Mucosa of stomach (tissue), 1 donor: Measurements from ENCODE around the gene TLN1.

Source experiments
- H3K27me3 ChIP-seq: one replicate; pipeline ENCODE4 v1.7.0; 2013; ENCODE audit warnings: mild to moderate bottlenecking, low read length; ENCODE audit not compliant: control insufficient read depth, insufficient read depth
- H3K36me3 ChIP-seq: one replicate; pipeline ENCODE4 v1.7.0; 2013; ENCODE audit warnings: low read length; ENCODE audit not compliant: control insufficient read depth, insufficient read depth
- H3K4me1 ChIP-seq: one replicate; pipeline ENCODE4 v1.7.0; 2013; ENCODE audit warnings: mild to moderate bottlenecking, low read length; ENCODE audit not compliant: control insufficient read depth, insufficient read depth
- H3K4me3 ChIP-seq: one replicate; pipeline ENCODE4 v1.7.0; 2013; ENCODE audit warnings: low read length
- H3K9ac ChIP-seq: one replicate; pipeline ENCODE4 v1.7.0; 2013; ENCODE audit warnings: mild to moderate bottlenecking, low read length, moderate library complexity
- H3K9me3 ChIP-seq: one replicate; pipeline ENCODE4 v1.7.0; 2013; ENCODE audit warnings: mild to moderate bottlenecking, low read length, moderate library complexity; ENCODE audit not compliant: control insufficient read depth
- donor health status: Pancreatic carcinoma.

The TLN1 gene

DNA sequence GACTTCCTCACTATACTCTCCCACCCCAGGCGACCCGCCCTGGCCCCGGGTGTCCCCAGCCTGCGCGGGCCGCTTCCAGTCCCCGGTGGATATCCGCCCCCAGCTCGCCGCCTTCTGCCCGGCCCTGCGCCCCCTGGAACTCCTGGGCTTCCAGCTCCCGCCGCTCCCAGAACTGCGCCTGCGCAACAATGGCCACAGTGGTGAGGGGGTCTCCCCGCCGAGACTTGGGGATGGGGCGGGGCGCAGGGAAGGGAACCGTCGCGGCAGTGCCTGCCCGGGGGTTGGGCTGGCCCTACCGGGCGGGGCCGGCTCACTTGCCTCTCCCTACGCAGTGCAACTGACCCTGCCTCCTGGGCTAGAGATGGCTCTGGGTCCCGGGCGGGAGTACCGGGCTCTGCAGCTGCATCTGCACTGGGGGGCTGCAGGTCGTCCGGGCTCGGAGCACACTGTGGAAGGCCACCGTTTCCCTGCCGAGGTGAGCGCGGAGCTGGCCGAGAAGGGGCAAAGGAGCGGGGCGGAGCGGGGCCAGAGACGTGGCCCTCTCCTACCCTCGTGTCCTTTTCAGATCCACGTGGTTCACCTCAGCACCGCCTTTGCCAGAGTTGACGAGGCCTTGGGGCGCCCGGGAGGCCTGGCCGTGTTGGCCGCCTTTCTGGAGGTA, 56.1 kb downstream of the TLN1 start:
- Histone ChIP-seq H3K9me3 (no peaks in the 10 kb centered on the region), H3K27me3 (no peaks in the 10 kb centered on the region), H3K36me3 (no peaks in the 10 kb centered on the region), H3K4me3 (peak overlapping the region; percentile 35), H3K4me1 (peaks cover 47% of the 10 kb centered on the region), H3K9ac (peak overlapping the region; percentile 75)

GRCh38 chr9:35675204-35675603, 56.8 kb downstream of the TLN1 start:
- Histone ChIP-seq H3K4me3 (peak overlapping the region; percentile 35), H3K9ac (peak overlapping the region; percentile 75), H3K27me3 (no peaks in the 10 kb centered on the region)

GRCh38 chr9:35674025-35674361, 58.0 kb downstream of the TLN1 start:
- H3K9ac ChIP-seq: peak overlapping the region; percentile 71

More at GRCh38 chr9:35675204-35675603, 56.8 kb downstream of the TLN1 start:
- Histone ChIP-seq H3K4me1 (peaks cover 44% of the 10 kb centered on the region), H3K9me3 (no peaks in the 10 kb centered on the region), H3K36me3 (no peaks in the 10 kb centered on the region)

GRCh38 chr9:35673132-35674024, 58.6 kb downstream of the TLN1 start, which contains the start of gene CA9:
TSS of gene CA9 (plus strand) at chr9:35673928. CDS start at chr9:35673960, 32 bp downstream.
- Histone ChIP-seq H3K9ac (peak within 1 kb of the TSS; percentile 71), H3K36me3 (no peaks in the 10 kb centered on the region), H3K27me3 (no peaks in the 10 kb centered on the region), H3K9me3 (no peaks in the 10 kb centered on the region), H3K4me1 (peaks cover 58% of the 10 kb centered on the region), H3K4me3 (peak within 1 kb of the TSS; percentile 33)

More at GRCh38 chr9:35674025-35674361, 58.0 kb downstream of the TLN1 start:
- Histone ChIP-seq H3K4me3 (peak overlapping the region; percentile 33), H3K27me3 (no peaks in the 10 kb centered on the region), H3K36me3 (no peaks in the 10 kb centered on the region), H3K9me3 (no peaks in the 10 kb centered on the region), H3K4me1 (peaks cover 51% of the 10 kb centered on the region)

DNA sequence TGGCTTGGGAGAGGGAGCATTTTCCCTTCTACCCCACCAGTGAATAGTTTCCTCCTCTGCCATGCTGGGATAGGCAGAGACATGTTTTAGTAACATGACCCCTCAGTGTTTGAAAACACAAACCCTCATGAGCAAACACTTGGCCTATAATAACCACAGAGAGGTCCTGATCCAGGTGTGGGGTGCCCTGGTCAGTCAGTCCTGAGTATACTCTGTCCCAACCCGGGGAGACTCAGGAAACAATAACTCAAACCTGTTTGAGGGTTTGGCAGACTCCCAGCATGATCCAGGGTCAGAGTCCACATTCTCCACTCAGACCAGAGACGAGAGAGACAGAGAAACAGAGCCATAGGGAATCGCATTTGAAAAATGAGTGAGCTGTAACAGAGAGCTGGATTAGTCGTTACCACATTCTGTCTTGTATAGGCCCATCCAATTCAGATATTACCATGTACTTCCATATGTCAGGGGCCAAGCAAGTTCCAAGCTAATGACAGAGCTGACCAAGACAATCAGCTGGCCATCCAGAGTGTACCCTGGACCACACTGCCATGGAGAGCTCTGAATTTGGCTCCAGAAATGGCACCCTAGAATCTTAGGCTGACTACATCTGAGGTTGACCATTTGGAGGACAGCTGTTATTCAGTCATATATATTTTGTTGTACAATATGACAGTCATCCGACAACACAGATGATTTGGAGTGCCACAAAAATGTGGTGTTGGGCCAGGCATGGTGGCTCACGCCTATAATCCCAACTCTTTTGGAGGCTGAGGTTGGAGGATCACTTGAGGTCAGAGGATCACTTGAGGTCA, 62.5 kb downstream of the TLN1 start:
- Histone ChIP-seq H3K27me3 (no peaks in the 10 kb centered on the region), H3K4me3 (no peak overlapping the region), H3K9me3 (no peaks in the 10 kb centered on the region), H3K36me3 (no peaks in the 10 kb centered on the region), H3K9ac (peak overlapping the region; percentile 8), H3K4me1 (peaks cover 58% of the 10 kb centered on the region)

GRCh38 chr9:35667939-35668338, 64.1 kb downstream of the TLN1 start:
- Histone ChIP-seq H3K4me1 (peaks cover 51% of the 10 kb centered on the region), H3K9me3 (no peaks in the 10 kb centered on the region), H3K4me3 (no peak overlapping the region), H3K27me3 (no peaks in the 10 kb centered on the region), H3K9ac (no peak overlapping the region), H3K36me3 (no peaks in the 10 kb centered on the region)

GRCh38 chr9:35666549-35666948, 65.4 kb downstream of the TLN1 start:
- Histone ChIP-seq H3K27me3 (no peaks in the 10 kb centered on the region), H3K4me3 (no peak overlapping the region), H3K4me1 (peaks cover 50% of the 10 kb centered on the region), H3K9ac (no peak overlapping the region), H3K9me3 (no peaks in the 10 kb centered on the region), H3K36me3 (no peaks in the 10 kb centered on the region)

DNA sequence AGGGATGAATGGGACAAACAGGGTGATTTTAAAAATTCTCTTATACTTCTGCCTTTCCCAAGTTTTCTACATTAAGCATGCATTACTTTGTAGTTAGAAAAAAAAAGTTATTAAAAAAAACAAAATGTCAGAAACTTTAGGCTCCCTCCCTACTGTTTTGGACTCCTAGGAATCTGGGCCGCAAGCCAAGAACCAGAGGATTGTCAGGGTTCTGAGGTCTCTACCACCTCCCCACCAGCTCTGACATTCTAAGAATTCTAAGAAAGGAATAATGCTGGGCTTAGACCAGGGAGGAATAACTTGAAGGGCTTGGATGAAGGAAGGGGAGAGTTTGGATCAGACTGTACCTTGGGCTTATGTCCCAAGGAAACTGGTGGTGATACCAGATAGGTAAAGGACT, 66.0 kb downstream of the TLN1 start:
- Histone ChIP-seq H3K9ac (no peak overlapping the region), H3K27me3 (no peaks in the 10 kb centered on the region), H3K9me3 (no peaks in the 10 kb centered on the region), H3K36me3 (no peaks in the 10 kb centered on the region), H3K4me3 (no peak overlapping the region), H3K4me1 (peaks cover 50% of the 10 kb centered on the region)

DNA sequence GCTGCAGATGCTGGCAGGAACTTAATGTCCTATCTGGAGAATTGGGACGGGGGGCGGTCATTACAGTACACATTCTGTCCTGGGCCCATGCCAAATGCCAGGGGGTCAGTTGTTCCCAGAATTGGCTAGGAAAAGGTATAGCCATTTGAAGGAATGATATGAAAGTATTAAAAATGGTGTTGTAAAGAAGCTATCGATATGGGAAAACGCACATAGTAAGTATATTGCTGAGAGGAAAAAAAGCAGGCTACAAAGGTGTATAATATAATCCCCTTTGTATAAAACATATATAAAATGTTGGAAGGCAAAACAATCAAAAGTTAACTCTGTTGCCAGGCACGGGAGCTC, 66.5 kb downstream of the TLN1 start:
- H3K9me3 ChIP-seq: no peaks in the 10 kb centered on the region
- H3K27me3 ChIP-seq: no peaks in the 10 kb centered on the region
- H3K9ac ChIP-seq: peak overlapping the region; percentile 57
- H3K36me3 ChIP-seq: peaks cover under 1% of the 10 kb centered on the region
- no peak overlapping the region for H3K4me3 ChIP-seq
- peaks cover 54% of the 10 kb centered on the region for H3K4me1 ChIP-seq

DNA sequence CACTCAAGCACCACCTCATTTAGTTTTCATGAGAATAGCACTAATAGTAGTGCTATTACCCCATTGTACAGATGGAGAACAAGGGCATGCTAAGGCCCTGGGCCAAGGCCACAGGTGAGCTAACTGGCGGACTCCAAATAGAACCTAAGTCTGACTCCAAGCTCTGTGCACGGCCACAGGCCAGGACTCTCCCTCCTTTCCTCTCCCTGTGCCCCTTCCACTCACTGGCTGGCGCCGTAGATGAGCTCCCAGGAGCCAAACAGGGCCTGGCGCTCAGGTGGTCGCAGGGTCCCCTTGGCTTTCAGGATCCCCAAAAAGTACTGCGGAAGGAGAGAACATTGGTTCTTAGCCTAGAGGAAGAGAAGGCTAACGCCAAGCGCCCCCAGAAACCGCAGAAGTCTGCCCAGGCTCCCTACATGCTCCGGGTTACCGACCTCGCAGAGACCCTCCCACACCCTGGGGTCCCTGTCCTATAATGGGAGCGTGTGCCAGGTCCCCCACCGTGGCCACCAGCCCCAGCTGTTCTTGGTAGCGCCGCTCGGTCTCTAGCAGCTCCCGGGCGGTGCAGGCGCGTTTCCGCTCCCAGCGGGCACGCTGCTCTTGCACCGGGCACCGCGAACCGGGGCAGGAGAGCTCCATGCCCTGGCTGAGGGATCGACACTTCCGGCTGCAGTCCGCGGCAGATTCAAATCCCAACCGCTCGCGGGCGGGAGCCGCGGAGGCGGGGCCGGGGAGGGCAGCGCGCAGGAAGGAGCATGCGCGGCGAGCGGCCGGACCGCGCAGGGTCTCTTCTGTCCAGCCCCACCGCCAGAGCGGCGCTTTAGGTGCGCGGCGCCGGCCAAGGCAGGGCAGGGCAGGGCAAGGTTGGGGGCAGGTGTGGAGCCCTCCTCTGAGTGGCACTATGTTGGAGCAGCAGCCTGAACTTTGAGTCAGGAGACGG, 67.2 kb downstream of the TLN1 start, which contains the start of gene ARHGEF39:
TSS of gene ARHGEF39 (minus strand) at position 665 of the 940 bp plus-strand sequence. CDS start at position 639, 26 bp downstream.
- Histone ChIP-seq H3K27me3 (no peaks in the 10 kb centered on the region), H3K4me1 (peaks cover 54% of the 10 kb centered on the region), H3K9me3 (no peaks in the 10 kb centered on the region), H3K4me3 (peak within 1 kb of the TSS; percentile 21), H3K9ac (peak within 1 kb of the TSS; percentile 57), H3K36me3 (peaks cover 3% of the 10 kb centered on the region)

DNA sequence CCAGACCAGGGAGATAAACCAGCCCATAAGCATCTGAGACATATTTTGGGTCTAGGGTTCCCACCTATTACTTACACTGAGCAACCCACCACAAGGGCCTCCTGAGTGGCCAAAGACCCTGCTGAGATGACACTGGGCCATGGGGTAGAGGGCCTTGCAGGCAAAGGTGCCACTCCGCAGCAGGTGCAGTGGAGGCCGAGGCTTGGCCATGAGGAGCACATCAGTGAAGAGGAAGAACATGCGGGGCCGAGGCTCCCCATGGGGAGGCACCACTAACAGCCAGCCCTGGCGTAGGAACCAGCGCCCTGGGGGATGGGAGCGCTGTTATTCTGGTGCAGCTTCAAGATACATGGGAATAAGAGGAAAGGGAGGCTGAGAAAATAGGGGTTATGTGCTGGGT, 69.6 kb downstream of the TLN1 start:
- Histone ChIP-seq H3K9me3 (no peaks in the 10 kb centered on the region), H3K4me1 (peaks cover 46% of the 10 kb centered on the region), H3K27me3 (no peaks in the 10 kb centered on the region), H3K9ac (no peak overlapping the region), H3K4me3 (no peak overlapping the region), H3K36me3 (peaks cover 3% of the 10 kb centered on the region)
